HG03378 (cell line): Measurements from ENCODE around the gene TOLLIP.

ENCODE experiments used
- ATAC-seq: cut with Tn5 transposase; IDR thresholded peaks from one replicate; pipeline ENCODE4 v1.9.1; 2021; ENCODE audit warnings: mild to moderate bottlenecking, moderate library complexity; ENCODE audit not compliant: unreplicated experiment

Gene TOLLIP

DNA sequence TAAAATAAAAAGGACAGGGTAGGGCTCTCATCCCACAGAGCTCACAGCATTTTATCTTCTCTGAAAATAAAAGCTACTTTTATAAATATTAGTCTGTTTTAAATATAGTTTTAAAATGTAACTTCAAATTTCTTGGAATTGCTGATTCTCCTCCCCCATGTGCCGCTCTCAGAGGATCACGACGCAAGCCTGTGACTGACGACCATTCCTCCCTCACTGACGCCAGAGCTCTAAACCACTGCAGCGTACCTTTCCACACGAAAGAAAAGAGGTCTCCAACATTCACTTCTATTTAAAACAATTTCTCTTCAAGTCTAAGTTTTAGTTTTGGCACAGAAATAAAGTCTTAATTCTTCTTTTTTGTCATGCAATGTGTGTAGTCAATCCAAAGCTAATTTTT lies 9.3 kb downstream of the TOLLIP start:
- ATAC-seq, result no peak

DNA sequence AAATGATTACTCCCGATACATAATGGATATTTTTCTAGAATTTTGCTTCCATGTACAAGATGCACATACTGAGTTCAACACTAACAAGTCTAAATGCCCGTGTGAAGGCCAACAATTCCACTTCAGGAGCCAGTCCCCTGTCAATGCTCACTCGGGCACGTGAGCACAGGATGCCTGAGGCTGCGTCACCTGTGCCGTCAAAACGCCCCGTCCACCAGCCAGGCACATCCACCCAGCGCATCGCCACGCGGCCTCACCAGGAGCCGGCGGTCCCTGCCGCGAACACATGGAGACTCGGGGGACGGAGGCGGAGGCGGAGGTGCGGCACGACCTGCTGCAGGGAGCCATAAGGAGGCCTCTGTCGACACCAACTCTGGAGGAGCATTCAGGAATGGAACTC lies 9.8 kb downstream of the TOLLIP start:
- ATAC-seq, result no peak

DNA sequence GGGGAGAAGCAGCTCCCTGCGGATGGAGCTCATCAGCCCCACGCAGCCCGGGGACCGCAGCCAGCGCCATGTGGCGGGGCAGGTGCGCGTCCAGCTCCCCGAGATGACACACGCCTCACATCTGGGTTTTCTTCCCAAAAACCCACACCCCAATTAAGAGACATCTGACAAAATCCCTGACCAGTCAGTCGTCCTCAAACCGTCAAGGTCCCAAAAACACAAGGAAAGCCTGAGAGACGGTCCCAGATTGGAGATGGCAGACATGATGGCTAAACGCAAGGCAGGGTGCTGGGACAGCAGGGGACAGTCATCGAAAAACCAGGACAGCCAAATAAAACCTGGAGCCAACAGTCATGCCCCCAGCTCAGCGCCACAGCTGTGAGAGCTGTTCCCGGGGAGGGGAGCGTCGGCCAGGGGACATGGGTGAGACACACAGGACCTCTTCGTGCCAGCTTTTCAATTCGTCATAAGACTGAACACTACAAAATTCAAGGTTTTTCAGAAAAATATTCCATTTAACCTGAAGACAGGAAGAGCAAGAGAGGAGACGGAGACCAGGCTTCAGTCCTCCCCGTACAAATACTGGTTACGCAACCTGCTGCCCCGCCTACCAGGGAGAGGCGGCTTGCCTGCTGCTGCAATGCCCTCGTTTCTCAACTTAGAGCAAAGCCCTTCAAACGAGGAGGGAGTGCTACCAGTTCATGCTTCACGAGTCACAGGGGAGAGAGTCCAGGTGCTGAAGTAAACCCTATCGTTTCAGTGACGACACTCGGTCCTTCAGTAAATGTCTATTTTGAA lies 10.5 kb downstream of the TOLLIP start:
- no peak for ATAC-seq

DNA sequence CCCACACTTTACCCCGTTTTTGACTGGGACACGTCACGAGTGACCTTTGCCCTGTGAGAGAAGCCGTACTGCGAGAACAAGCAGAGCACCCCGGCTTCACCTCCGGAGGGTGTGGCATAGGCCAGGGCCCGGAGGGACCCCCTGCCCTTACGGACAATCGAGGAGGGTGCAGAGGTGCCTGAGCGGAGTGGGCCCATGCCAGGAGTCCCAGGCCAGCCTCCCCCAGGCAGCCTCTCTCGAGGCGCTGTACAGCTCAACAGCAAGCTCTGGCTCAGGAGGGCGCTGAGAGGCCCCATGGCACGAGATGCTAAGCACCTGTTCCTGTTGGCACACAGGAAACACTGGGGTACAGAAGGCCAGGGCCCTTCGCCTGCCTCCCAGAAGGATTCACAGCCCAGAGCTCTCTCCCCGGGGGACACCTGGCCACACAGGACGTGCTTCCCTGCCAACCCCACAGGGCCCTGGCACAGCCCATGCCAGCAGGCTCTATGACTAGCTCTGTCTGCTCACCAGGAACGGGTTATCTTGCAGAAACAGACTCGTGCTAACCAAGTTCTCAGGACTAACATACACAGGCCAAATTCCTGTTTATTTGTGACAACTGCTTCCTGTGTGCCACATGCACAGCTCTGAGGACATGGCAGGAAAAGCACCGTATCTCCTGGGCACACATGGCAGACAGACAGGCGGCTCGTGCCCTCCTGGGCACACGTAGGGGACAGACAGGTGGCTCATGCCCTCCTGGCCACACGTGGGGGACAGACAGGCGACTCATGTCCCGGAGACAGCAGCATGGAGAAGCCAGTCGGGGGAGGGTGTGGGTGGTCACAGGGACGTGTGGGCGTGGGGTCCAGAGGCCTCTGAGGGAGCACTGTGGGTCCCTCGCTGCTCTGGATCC lies 11.6 kb downstream of the TOLLIP start:
- ATAC-seq, result no peak

DNA sequence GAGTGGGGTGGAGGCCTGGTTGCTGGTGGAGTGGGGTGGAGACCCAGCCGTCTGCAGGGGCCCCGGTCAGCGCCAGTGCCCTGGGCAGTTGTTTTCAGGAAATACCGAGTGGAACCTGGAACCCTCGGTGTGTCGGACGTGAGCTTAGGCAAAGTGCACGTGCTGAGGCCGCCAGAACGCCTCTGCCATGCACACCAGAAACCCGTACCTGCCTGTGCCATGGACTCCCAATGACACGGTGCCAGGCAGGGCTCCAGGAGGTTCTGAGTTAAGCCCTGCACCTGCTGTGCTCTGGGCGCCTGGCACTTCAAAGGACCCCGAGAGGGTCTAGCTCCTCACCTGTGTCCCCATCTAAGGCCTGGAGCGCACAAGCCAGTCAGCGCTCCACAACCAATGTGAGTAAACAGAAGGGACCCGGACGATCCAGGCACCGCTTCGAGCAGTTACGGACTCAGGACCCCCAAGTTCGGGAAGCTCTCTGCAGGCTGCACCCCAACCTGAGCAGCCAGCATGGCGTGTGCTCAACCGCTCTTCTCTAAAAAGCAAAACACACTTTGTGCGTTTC lies 12.3 kb downstream of the TOLLIP start:
- no peak for ATAC-seq

DNA sequence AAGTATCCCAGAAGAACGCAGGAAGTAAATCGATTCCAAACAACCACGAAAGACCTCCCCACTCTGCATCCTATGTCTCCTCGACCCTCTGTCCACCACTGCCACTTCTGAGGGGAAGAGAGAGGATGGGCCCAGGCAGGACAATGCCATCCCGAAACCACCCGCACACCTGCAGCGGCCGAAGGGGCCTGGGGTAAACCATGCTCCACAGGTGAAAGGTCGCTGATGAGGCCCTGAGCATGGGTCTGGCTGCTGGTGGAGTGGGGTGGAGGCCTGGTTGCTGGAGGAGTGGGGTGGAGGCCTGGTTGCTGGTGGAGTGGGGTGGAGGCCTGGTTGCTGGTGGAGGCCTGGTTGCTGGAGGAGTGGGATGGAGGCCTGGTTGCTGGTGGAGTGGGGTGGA lies 13.1 kb downstream of the TOLLIP start:
- no peak for ATAC-seq

DNA sequence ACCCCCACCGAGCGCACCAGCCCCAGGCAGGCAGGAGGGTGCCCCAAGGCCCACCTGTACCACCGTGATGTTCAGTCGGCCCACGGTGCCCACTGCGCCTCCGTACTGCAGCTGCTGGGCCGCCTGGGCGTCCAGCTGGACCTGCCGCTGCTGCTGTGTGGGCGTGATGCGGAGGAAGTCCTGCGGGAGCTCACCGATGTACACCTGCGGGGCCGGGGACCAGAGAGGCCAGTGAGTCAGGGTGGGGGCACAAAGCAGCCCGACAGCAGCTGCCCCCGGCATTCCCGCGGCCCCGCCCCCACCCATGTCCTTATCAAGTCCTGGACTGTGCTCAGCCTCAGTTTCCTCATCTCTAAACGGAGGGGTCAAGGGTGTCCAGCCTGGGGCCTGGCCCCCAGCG lies 13.8 kb downstream of the TOLLIP start:
- ATAC-seq, result no peak

DNA sequence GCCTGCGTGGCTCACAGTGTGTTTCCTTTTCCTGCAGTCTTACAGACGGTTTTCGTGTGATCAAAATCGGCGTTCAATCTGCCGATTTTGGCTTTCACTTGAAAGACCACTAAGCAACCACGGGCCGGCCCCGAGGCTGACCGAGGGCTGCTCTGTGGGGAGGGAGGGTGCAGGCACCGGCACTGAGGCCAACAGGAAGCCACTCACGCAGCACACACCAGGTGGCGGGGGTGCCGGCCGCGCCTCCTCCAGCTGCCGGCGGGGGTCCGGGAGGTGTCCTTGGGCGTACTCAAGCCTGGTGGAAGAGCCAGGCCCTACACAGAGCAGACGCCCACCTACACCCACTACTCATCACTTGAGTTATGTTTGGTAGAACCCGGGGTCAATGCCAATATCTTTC lies 14.3 kb downstream of the TOLLIP start:
- ATAC-seq, result no peak

DNA sequence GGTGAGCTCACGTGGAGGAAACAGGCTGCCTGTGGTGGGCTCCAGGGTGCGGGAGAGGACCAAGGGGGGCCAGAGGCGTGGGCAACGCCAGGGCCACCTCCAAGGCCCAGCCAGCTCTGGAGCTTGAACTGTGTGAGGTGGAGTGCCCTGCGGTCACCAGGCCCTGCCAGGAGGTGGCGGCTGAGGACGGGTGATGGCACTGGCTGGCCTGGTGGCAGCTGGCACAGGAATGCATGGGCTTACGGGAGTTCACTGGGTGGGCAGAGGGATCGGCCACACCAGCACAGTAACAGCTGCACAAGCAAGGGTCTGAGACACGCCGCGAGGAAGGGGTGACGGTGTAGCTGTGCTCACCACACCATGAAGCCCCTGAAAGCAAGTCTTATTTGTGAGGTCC lies 15.8 kb downstream of the TOLLIP start:
- ATAC-seq, result no peak

DNA sequence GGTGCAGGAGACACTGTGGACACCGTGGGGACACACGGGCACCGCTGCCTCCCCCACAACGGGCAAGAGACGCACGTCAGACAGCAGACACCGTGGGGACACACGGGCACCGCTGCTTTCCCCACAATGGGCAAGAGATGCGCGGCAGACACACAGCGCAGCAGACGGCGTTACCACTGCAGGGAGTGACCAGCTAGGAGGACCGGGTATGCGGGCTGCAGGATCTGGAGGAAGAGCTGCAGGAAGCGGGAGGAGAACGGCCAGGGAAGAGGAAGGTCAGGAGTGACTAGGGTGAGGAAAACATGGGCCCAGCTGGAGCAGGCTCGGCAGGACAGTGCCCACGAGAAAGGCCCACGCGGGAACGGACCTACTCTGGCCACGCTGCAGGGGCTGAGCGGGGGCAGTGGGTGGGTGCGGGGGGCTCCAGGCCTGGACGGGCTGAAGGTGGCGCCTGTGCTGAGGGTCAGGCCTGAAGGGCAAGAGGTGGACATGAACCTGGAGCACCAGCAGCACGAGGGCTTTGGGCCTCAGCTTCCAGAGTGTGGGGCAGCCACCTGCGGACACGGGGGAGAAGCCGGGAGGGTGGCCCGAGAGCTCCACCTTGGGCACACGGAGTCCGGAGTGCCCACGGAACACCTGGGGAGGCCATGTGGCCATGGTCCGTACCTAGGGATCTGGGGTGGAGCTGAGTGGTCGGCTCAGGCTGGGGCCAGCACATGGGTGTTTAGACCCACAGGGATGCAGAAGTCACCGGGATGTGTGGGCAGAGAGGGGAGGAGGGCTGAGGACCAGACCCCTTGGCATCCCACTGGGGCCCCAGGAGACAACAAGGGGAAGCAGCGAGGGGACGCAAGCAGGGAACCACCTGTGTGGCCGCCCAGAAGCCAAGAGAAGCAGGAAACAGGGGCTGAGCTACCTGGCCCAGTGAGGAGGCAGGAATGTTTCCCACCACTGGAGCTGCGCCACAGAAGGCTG lies 16.5 kb downstream of the TOLLIP start:
- ATAC-seq, result no peak

DNA sequence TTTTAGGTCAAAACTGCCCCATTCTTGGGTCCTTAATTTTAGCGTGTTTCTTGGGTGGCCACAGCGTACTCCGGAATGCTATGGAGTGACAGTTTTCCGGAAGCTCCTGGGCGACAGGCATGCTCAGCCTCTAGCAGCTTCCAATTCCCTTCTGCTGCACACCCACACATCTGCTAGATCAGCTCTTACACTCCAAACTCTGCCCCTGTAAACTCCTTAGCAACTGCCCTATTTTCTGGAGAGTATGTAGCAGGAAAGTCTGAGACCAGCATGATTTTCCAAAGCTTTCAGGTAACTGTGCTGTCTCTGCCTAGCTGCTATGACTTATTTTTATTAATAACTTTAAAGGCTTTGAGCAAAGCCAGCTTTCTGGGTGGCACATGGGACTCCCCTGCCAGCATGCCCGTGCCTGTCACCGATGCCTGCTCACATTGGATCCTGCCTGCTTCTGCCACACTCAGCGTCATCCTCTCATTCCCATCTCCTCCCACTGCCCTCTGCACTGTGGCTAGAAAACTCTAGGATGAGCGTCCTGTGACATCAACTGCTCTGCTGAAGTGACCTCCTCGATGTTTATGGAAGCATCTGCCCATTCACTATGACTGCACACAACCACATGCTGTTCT lies 17.3 kb downstream of the TOLLIP start:
- no peak for ATAC-seq

DNA sequence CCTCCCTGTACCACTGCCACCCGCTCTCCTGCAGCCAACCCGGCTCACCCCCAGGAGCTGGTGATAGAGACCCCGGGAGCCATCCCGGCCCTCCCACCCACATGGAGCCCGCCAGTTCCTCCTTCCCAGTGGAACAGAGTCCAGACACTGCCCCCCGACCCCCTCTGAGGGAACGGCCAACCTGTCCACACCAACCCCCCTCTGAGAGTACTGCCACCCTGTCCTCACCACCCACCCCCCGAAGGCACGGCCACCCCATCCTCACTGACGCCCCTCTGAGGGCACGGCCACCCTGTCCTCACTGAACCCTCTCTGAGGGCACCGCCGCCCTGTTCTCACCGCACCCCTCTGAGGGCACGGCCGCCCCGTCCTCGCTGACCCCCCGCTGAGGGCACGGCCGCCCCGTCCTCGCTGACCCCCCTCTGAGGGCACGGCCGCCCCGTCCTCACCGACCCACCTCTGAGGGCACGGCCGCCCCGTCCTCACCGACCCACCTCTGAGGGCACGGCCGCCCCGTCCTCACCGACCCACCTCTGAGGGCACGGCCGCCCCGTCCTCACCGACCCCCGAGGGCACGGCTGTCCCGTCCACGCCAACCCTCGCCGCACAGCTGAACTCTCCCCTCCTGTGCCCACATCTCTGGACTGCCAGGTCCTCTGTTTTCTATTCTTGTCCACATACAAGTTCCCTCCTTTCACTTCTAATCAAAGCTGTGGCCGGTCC lies 18.0 kb downstream of the TOLLIP start:
- ATAC-seq, result no peak

DNA sequence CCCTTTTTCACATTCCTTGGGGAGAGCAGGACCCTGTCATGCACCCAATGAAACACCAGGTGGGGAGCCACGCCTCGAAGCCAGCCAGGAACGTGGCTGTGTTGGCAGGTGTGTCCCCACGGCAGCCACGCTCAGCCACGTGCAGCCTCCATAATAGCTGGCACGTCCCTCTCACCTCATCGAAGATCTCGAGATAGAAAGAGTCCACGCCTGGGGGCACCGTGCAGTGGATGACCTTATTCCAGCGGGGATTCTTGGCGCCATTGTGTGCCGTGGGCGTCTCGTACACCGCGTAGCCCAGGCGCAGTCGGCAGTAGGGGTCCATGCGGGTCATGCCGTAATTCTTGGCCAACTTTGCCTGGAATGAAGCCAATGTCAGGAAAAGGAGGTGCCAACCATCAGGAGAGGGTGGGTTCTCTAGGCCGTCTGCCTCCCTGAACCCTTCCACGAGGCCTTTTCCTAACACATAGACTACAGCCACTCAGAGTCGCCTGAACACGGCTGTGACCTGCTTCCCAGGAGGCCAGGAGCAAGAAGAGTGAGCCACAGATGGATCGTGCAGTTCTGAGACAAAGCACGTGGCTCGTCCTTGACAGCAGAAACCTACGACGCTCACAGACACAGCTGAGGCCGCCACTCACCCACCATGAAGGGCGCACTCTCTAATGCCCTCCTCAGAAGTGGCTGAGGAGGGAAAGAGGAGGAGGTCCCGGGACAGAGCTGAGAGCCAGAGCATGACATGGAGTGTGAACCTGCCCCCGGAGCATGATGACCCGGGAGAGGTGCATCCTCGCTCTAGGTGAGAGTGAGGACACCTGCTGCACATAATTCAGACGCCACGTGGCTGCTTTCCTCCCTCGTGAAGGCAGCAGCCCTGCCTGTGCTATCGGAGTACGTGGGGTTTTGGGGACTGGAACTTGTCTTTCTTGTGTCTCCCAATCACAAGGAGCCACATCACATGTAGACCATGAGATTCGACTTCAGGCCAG lies 19.1 kb downstream of the TOLLIP start:
- ATAC-seq, result no peak

DNA sequence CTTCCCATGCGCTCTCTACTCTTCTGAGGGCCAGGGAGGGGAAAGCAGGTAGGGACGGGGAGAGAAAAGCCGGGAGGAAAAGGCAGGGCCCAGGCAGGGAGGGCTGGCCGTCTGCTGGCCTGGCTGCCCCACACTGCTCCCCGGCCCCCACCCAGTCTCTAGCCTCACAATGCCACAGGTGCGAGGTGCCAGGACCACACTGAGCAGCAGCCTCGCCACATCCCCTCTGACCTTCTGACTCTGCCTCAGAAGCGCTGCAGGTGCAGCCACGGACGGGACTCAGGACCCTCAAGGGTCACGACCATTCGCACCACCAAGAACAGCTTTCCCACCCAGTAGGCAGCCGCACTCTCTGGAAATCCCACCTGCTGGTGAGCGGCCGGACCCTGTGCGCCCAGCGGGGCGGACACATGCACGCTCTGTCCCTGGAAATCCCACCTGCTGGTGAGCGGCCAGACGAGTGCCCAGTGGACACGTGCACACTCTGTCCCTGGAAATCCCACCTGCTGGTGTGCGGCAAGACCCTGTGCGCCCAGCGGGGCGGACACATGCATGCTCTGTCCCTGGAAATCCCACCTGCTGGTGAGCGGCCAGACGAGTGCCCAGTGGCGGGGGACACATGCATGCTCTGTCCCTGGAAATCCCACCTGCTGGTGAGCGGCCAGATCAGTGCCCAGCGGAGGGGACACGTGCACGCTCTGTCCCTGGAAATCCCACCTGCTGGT lies 20.1 kb downstream of the TOLLIP start:
- ATAC-seq, result no peak

DNA sequence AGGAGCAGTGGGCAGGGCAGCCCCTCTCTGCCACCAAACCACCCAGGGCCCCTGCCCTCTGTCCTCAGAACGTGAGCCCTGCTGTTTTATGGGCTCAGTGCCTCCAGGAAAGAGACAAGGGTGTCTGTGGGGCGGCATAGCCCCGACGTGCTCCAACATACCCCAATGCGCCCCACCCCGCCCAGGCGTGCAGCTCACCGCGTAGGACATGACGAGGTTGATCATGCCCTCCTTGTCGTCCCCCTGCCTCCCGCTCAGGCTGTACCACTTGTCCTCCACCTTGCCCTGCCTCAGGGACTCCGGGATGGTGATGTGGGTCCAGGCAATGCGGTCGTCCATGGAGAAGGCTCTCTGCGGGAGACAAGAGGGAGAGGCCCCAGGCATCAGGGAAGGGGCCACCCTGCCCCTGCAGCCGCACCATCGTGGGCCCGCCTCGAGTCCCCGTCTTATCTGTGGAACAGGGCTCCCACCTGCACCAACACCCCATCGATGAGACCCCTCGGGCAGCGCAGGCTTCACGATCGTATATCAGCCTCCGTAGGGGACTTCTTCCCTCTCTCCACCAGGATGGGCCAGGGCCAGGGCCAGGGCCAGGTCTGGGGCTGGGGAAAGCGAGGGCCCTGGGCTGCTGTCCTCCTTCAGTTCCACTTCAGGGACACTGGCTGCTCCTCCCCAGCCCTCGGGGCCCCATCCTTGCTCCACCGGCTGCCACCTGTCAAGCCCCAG lies 20.8 kb downstream of the TOLLIP start:
- no peak for ATAC-seq

DNA sequence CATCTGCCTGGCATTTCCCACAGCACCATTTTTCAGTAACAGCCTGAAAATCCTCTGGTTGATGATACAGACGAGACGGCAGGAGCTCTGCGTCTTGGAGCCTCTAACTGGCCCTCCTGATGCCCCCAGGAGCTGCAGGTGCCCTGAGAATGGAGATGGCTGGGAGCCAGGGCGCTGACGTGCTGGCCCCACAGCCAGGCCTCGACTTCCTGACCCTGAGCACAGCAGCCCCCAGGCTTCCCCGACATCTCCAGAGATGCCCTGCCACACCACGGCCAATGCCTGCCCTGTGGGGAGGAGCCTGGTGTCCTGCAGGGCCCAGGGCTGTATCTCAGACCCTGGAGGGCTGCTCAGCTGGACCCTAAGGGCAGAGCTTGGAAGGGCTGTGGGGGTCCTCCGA lies 21.5 kb downstream of the TOLLIP start:
- ATAC-seq, result no peak

DNA sequence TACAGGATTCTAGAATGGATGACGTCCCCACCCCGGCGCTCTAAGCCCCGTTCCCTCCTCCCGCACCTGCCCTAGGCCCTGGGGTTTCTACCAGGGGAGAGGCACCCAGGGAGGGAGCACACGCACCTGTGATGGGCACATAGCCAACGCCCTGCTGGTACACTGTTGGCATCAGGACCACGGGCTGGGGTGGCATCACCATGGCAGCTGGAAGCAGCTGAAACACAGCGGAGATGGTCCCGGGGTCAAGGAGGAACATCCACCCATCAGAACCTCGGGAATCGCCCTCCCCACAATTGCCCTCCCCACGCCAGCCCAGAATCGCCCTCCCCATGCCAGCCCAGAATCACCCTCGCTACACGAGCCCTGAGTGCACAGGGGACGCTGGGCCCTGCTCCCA lies 23.6 kb downstream of the TOLLIP start:
- no peak for ATAC-seq
